ENCODE results near the gene SPATA2.

GRCh38 chr20:49865559-49865958 is 49.8 kb downstream of the SPATA2 start:
- TF ChIP-seq CTCF (IDR thresholded peaks at IDR 0.05), result no peak
- no peak for TF ChIP-seq POLR2A (IDR thresholded peaks at IDR 0.05)
